ENCODE measurements around the gene MATN1.

The MATN1 gene

DNA sequence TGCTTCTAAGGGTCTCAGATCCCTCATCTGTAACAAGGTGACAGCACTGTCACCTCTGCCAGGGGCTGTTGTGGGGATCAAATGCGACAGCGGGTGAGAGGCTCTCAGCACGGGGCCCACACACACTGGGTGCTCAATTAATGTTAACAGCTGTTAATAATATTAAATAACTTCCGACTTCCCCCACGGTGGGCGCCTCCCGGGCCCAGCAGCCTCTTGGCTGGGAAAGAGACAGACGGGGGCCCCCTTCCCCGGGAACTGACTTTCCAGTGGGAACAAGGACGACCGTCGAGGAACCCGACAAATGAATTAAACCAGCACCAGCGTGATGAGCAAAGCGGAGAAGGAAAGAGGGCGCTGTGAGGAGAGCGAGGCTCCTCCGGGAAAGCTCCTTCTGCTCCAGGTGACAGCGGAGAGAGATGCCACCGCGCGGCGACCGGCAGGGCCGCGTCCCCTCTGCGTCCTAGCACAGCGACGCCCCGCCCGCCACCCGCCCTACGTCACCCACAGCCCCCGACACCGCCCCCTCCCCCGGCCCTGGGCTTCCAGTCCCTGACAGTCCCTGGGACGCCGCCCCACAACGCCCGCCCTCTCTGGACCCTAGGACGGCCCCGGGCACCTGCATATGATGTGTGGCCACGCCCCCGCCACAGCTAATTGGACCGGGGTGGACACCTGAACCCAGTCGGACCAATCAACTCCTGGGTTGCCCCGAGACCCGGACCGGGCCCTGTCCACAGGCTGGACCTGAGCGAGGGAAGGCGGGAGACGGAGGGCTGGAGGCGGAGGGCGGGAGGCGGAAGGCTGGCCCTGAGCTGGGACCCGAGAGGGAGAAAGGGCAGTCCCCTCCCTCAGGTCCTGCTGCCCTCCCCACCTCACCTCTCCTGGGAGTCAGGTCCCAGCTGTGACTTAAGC, 38.2 kb downstream of the MATN1 start:
- TF ChIP-seq, protein P1, sequence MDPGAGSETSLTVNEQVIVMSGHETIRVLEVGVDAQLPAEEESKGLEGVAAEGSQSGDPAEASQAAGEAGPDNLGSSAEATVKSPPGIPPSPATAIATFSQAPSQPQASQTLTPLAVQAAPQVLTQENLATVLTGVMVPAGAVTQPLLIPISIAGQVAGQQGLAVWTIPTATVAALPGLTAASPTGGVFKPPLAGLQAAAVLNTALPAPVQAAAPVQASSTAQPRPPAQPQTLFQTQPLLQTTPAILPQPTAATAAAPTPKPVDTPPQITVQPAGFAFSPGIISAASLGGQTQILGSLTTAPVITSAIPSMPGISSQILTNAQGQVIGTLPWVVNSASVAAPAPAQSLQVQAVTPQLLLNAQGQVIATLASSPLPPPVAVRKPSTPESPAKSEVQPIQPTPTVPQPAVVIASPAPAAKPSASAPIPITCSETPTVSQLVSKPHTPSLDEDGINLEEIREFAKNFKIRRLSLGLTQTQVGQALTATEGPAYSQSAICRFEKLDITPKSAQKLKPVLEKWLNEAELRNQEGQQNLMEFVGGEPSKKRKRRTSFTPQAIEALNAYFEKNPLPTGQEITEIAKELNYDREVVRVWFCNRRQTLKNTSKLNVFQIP (CRISPR knock-in tag; IDR thresholded peaks at IDR 0.05; ENCODE audit: borderline replicate concordance, low read depth) = no peak
- TF ChIP-seq ZNF565 (CRISPR knock-in tag; conservative IDR thresholded peaks at IDR 0.05; ENCODE audit: low read depth) (no peak), ISL1 (CRISPR knock-in tag; IDR thresholded peaks at IDR 0.05) (no peak), ARNTL (CRISPR knock-in tag; IDR thresholded peaks at IDR 0.05; ENCODE audit: borderline replicate concordance, low read depth) (no peak), ESRRG (CRISPR knock-in tag; IDR thresholded peaks at IDR 0.05) (no peak), ZFP30 (CRISPR knock-in tag; IDR thresholded peaks at IDR 0.05) (no peak), BACH2 (CRISPR knock-in tag; IDR thresholded peaks at IDR 0.05; ENCODE audit: borderline replicate concordance) (no peak), TCF4 (CRISPR knock-in tag; IDR thresholded peaks at IDR 0.05; ENCODE audit: borderline replicate concordance) (no peak), TOX (CRISPR knock-in tag; IDR thresholded peaks at IDR 0.05; ENCODE audit: borderline replicate concordance) (no peak), ZC3H10 (CRISPR knock-in tag; IDR thresholded peaks at IDR 0.05) (no peak), ZNF70 (CRISPR knock-in tag; IDR thresholded peaks at IDR 0.05) (no peak)
- TF ChIP-seq, protein P2, sequence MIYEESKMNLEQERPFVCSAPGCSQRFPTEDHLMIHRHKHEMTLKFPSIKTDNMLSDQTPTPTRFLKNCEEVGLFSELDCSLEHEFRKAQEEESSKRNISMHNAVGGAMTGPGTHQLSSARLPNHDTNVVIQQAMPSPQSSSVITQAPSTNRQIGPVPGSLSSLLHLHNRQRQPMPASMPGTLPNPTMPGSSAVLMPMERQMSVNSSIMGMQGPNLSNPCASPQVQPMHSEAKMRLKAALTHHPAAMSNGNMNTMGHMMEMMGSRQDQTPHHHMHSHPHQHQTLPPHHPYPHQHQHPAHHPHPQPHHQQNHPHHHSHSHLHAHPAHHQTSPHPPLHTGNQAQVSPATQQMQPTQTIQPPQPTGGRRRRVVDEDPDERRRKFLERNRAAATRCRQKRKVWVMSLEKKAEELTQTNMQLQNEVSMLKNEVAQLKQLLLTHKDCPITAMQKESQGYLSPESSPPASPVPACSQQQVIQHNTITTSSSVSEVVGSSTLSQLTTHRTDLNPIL (CRISPR knock-in tag; IDR thresholded peaks at IDR 0.05; ENCODE audit: low read depth) = no peak
- TF ChIP-seq, protein P3, sequence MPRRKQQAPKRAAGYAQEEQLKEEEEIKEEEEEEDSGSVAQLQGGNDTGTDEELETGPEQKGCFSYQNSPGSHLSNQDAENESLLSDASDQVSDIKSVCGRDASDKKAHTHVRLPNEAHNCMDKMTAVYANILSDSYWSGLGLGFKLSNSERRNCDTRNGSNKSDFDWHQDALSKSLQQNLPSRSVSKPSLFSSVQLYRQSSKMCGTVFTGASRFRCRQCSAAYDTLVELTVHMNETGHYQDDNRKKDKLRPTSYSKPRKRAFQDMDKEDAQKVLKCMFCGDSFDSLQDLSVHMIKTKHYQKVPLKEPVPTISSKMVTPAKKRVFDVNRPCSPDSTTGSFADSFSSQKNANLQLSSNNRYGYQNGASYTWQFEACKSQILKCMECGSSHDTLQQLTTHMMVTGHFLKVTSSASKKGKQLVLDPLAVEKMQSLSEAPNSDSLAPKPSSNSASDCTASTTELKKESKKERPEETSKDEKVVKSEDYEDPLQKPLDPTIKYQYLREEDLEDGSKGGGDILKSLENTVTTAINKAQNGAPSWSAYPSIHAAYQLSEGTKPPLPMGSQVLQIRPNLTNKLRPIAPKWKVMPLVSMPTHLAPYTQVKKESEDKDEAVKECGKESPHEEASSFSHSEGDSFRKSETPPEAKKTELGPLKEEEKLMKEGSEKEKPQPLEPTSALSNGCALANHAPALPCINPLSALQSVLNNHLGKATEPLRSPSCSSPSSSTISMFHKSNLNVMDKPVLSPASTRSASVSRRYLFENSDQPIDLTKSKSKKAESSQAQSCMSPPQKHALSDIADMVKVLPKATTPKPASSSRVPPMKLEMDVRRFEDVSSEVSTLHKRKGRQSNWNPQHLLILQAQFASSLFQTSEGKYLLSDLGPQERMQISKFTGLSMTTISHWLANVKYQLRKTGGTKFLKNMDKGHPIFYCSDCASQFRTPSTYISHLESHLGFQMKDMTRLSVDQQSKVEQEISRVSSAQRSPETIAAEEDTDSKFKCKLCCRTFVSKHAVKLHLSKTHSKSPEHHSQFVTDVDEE (CRISPR knock-in tag; IDR thresholded peaks at IDR 0.05) = no peak
- no peak for ATAC-seq

DNA sequence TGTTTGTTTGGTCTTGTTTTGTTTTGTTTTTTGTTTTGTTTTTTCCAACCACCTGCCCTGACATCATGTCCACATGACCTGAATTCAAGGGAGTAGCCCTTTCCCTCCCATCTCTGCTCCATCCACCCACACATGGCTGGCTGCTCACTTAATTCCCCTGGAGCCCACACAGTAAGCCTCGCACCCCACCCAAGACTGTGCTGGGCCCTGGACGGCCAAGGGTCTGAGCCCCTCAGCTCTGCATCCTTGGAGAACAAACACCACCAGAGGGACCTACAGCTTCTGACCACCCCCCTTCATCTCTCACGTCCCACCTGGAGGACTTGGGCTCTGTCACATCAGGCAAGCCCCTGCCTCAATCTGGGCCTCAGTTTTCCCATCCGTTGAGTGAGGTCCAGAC, 39.1 kb downstream of the MATN1 start:
- no peak for ATAC-seq
- TF ChIP-seq TCF4 (CRISPR knock-in tag; IDR thresholded peaks at IDR 0.05; ENCODE audit: borderline replicate concordance) = no peak
- no peak for TF ChIP-seq CSDC2 (CRISPR knock-in tag; IDR thresholded peaks at IDR 0.05)
- TF ChIP-seq ZNF70 (CRISPR knock-in tag; IDR thresholded peaks at IDR 0.05) = no peak
- no peak for TF ChIP-seq ZFP30 (CRISPR knock-in tag; IDR thresholded peaks at IDR 0.05)
- TF ChIP-seq ISL1 (CRISPR knock-in tag; IDR thresholded peaks at IDR 0.05) = no peak
- no peak for TF ChIP-seq ARNTL (CRISPR knock-in tag; IDR thresholded peaks at IDR 0.05; ENCODE audit: borderline replicate concordance, low read depth)
- TF ChIP-seq ZNF565 (CRISPR knock-in tag; conservative IDR thresholded peaks at IDR 0.05; ENCODE audit: low read depth) = no peak
- TF ChIP-seq PPARA (CRISPR knock-in tag; IDR thresholded peaks at IDR 0.05; ENCODE audit: borderline replicate concordance) = no peak
- TF ChIP-seq, protein P2 (CRISPR knock-in tag; IDR thresholded peaks at IDR 0.05; ENCODE audit: low read depth) = no peak
- TF ChIP-seq BACH2 (CRISPR knock-in tag; IDR thresholded peaks at IDR 0.05; ENCODE audit: borderline replicate concordance) = no peak
- TF ChIP-seq, protein P4, sequence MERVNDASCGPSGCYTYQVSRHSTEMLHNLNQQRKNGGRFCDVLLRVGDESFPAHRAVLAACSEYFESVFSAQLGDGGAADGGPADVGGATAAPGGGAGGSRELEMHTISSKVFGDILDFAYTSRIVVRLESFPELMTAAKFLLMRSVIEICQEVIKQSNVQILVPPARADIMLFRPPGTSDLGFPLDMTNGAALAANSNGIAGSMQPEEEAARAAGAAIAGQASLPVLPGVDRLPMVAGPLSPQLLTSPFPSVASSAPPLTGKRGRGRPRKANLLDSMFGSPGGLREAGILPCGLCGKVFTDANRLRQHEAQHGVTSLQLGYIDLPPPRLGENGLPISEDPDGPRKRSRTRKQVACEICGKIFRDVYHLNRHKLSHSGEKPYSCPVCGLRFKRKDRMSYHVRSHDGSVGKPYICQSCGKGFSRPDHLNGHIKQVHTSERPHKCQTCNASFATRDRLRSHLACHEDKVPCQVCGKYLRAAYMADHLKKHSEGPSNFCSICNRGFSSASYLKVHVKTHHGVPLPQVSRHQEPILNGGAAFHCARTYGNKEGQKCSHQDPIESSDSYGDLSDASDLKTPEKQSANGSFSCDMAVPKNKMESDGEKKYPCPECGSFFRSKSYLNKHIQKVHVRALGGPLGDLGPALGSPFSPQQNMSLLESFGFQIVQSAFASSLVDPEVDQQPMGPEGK (CRISPR knock-in tag; IDR thresholded peaks at IDR 0.05; ENCODE audit: borderline replicate concordance) = no peak
- no peak for TF ChIP-seq TOX (CRISPR knock-in tag; IDR thresholded peaks at IDR 0.05; ENCODE audit: borderline replicate concordance)

DNA sequence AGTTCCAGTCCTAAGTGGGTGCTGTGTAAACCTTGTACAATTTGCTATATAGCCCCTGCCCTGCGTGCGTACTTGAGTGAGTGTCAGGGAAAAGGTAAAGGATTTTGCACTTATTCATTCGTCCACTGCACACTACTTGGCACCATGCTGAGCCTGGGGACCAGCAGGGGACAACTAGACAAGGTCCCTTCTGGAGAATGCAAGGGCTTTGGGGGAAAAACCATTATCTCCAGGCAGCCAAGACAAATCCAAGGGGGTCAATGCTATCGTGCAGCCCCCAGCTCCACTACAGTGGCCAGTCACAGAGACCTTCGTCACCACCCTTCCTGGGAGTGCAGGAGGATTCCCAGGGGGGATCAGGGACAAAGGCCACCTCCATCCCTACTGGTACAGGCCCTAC, 39.7 kb downstream of the MATN1 start:
- no peak for ATAC-seq
- TF ChIP-seq, protein P1 (CRISPR knock-in tag; IDR thresholded peaks at IDR 0.05; ENCODE audit: borderline replicate concordance, low read depth) = no peak
- TF ChIP-seq OSR1 (CRISPR knock-in tag; IDR thresholded peaks at IDR 0.05) (no peak), TCF4 (CRISPR knock-in tag; IDR thresholded peaks at IDR 0.05; ENCODE audit: borderline replicate concordance) (no peak), PPARA (CRISPR knock-in tag; IDR thresholded peaks at IDR 0.05; ENCODE audit: borderline replicate concordance) (no peak), BACH2 (CRISPR knock-in tag; IDR thresholded peaks at IDR 0.05; ENCODE audit: borderline replicate concordance) (no peak), TOX (CRISPR knock-in tag; IDR thresholded peaks at IDR 0.05; ENCODE audit: borderline replicate concordance) (no peak), ZFP3 (CRISPR knock-in tag; IDR thresholded peaks at IDR 0.05) (no peak), ZNF8 (CRISPR knock-in tag; IDR thresholded peaks at IDR 0.05) (no peak), GLIS3 (CRISPR knock-in tag; IDR thresholded peaks at IDR 0.05) (no peak), SNAI2 (CRISPR knock-in tag; IDR thresholded peaks at IDR 0.05) (no peak), RARB (CRISPR knock-in tag; IDR thresholded peaks at IDR 0.05) (no peak), ZC3H10 (CRISPR knock-in tag; IDR thresholded peaks at IDR 0.05) (no peak), ESRRG (CRISPR knock-in tag; IDR thresholded peaks at IDR 0.05) (no peak), ARNTL (CRISPR knock-in tag; IDR thresholded peaks at IDR 0.05; ENCODE audit: borderline replicate concordance, low read depth) (no peak)

Measured in SK-N-SH treated with all-trans-retinoic acid at 6 μM for 48 hours (cell line).